ENCODE results near the gene CUL7.

Gene CUL7

GRCh38 chr6:43076464-43077332 is 23.0 kb upstream of the CUL7 start:
- no peak for DNase-seq

GRCh38 chr6:43075670-43076463 is 22.2 kb upstream of the CUL7 start, which contains the start of gene PTK7:
Gene PTK7, plus strand, starts transcription at chr6:43076314. Its CDS starts 175 bp downstream, at chr6:43076489.
- no peak for DNase-seq

GRCh38 chr6:43074847-43075669 is 21.4 kb upstream of the CUL7 start:
- DNase-seq = no peak

- DNase-seq = no peak
Observed at GRCh38 chr6:43070028-43070632, 16.5 kb upstream of the CUL7 start.

GRCh38 chr6:43062818-43063217 is 9.2 kb upstream of the CUL7 start:
- DNase-seq = no peak

GRCh38 chr6:43061861-43062260 is 8.2 kb upstream of the CUL7 start:
- DNase-seq = no peak

GRCh38 chr6:43060755-43061633 is 7.3 kb upstream of the CUL7 start:
- no peak for DNase-seq

GRCh38 chr6:43060034-43060754 is 6.5 kb upstream of the CUL7 start:
- no peak for DNase-seq

- DNase-seq = peak; percentile 89
Observed at GRCh38 chr6:43059168-43060033, 5.8 kb upstream of the CUL7 start, which contains the start of the genes KLC4 and MRPL2. Gene KLC4, plus strand, starts transcription at chr6:43059631. Its CDS starts 1,705 bp downstream, at chr6:43061336. Gene MRPL2, minus strand, starts transcription at chr6:43059434. Its CDS starts 53 bp downstream, at chr6:43059381.

GRCh38 chr6:43058531-43058930 is 4.9 kb upstream of the CUL7 start:
- no peak for DNase-seq

GRCh38 chr6:43055966-43056365 is 2.3 kb upstream of the CUL7 start:
- DNase-seq = no peak

- no peak for DNase-seq
Observed at GRCh38 chr6:43054206-43054943, 724 bp upstream of the CUL7 start.

- no peak for DNase-seq
Observed at GRCh38 chr6:43052842-43053544, 658 bp downstream of the CUL7 start.

- DNase-seq = no peak
Observed at GRCh38 chr6:43052225-43052841, 1.3 kb downstream of the CUL7 start.

GRCh38 chr6:43050981-43051380 is 2.7 kb downstream of the CUL7 start:
- DNase-seq = no peak

GRCh38 chr6:43047998-43048397 is 5.7 kb downstream of the CUL7 start:
- no peak for DNase-seq

GRCh38 chr6:43045371-43045930 is 8.2 kb downstream of the CUL7 start:
- no peak for DNase-seq

Measured in GOT3 (cell line).